GM12865 (cell line): Measurements from ENCODE around the gene SLC38A10.

Experiments
- DNase-seq: peaks from one replicate; pipeline ENCODE4 v3.0.0; 2010; ENCODE audit warnings: low read depth
- H3K4me3 ChIP-seq: 2 replicates; pipeline ENCODE4 v1.5.1; 2011; ENCODE audit warnings: mild to moderate bottlenecking, low read depth, low read length, control low read depth
- CTCF ChIP-seq: IDR thresholded peaks from 2 replicates; pipeline ENCODE4 v1.5.1; 2011; ENCODE audit warnings: low read length, control low read depth, low read depth, inconsistent platforms; ENCODE audit not compliant: insufficient read depth; ENCODE audit errors: missing control alignments

SLC38A10 gene

DNA sequence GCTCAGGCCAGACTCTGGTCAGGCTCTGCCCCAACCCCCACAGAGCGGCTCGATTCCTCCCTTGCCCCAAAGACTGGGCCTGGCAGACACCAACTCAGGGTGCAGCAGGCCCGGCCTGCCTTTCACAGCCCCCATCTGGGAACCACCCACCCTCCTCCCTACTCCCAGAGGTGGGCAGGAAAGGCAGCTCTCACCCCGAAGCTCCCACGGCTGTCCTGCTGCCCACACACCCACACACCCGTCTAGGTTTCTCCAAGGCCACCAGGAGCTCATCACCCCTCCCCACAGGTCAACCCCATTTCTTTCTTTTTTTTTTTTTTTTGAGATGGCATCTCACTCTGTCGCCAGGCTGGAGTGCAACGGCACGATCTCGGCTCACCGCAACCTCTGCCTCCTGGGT is 76.1 kb downstream of the SLC38A10 start:
- DNase-seq = no peak
- TF ChIP-seq CTCF = no peak
- H3K4me3 ChIP-seq = no peak overlapping the region

DNA sequence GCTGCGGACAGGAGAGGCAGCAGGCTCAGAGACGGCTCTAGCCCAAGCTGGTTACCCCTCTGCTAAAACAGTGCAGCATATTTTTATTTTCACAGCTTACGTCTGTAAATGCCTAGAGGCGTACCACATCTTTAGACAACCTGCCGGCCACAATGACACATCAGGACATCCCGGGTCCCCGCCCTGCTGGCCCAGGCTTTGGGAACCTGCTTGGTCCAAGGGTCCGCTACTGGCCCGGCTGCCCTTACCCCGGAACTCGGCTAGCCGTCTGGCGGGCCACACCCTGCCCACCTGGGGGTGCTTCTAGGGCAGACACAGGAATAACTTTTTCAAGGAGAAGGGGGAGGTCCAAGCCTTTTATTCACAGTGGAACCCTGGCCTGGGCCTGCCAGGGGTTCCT is 76.6 kb downstream of the SLC38A10 start:
- H3K4me3 ChIP-seq = no peak overlapping the region
- no peak for DNase-seq
- TF ChIP-seq CTCF = no peak

GRCh38 chr17:81217491-81217890 is 77.6 kb downstream of the SLC38A10 start:
- no peak overlapping the region for H3K4me3 ChIP-seq
- no peak for TF ChIP-seq CTCF
- DNase-seq = no peak

GRCh38 chr17:81213978-81214377 is 81.1 kb downstream of the SLC38A10 start:
- H3K4me3 ChIP-seq = no peak overlapping the region
- no peak for TF ChIP-seq CTCF
- no peak for DNase-seq

DNA sequence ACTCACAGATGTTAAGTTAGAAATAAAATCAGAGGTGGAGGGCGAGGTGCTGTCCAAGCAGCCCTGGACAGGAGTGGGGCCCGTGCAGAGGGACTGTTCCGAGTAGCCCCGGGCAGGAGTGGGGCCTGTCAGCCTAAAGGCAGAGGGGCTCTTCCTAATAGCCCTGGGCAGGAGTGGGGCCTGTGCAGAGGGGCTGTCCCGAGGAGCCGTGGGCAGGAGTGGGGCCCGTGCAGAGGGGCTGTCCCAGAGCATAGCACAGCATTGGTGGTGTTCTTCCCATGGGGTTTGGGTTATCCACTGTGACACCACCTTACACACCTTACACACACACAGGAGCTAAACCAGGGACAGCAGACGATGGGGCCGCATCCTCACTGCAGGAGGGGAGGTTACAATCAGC is 82.7 kb downstream of the SLC38A10 start:
- DNase-seq = no peak
- H3K4me3 ChIP-seq = no peak overlapping the region
- TF ChIP-seq CTCF = no peak

DNA sequence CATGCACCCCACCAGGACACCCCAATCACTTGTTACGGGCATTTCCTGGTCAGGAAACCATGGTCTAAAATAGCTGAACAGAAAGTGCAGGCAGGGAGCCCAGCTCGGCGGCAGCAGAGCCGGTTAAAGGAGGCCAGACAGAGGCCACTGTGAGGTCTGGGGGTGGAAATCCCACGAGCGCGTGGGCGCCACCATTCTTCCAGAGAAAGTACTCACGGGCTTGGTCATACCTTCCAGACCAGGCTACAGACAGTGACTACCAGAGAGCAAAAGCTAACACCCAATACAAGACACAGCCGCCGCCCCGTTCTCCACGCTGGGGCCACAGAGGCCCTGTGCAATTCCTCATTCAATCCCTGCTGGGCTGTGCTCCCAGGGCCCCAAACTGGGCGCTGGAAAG is 84.2 kb downstream of the SLC38A10 start:
- DNase-seq = no peak
- H3K4me3 ChIP-seq = no peak overlapping the region
- no peak for TF ChIP-seq CTCF

- H3K4me3 ChIP-seq = no peak overlapping the region
- DNase-seq = no peak
- no peak for TF ChIP-seq CTCF
Observed at GRCh38 chr17:81210466-81210865, 84.6 kb downstream of the SLC38A10 start.
